ENCODE measurements around the gene ZNF723.

- TF ChIP-seq CTCF (IDR thresholded peaks at IDR 0.05) (no peak), POLR2A (IDR thresholded peaks at IDR 0.05) (no peak)
Observed at GRCh38 chr19:22806418-22806817, 25.7 kb upstream of the ZNF723 start.

Measured in lower leg skin (tissue), 3 donors.